Endothelial cell of umbilical vein (primary cell): Measurements from ENCODE around the gene BCL2L14. TPM values are rescaled to one million over a fixed set of nuclear protein-coding genes. Genes with fewer than 3 reads are reported as not detected.

ENCODE experiments used
- BruUV-seq: library from RNA; stranded (reverse); fragments of 400-500 nt; replicated peaks from 2 replicates; lab custom pipeline; 2021; lab: Mats Ljungman, UMichigan
- CTCF ChIA-PET: fragments of 300-600, 350-600 bp; sonication (Branson Sonifier 250); formaldehyde crosslinking; loops from one replicate; lab custom pipeline; 2021; ENCODE audit warnings: antibody characterized with exemption, inconsistent platforms; lab: Charles Lee
- POLR2A ChIA-PET: fragments of 300-600, 350-600 bp; sonication (Branson Sonifier 250); formaldehyde crosslinking; loops from one replicate; lab custom pipeline; 2021; ENCODE audit warnings: antibody characterized with exemption, inconsistent platforms; lab: Charles Lee
- DNase-seq: peaks from one replicate; pipeline ENCODE4 v3.0.0-alpha.2; 2011; ENCODE audit warnings: low read depth, low spot score
- FAIRE-seq: peaks from 2 replicates; lab custom pipeline; 2011; peaks lifted over from hg19 to GRCh38; lab: Jason Lieb, UNC
- H2AFZ ChIP-seq: 2 replicates; pipeline ENCODE4 v1.6.0; 2012; ENCODE audit warnings: low read depth, low read length, control low read depth, inconsistent platforms
- H3K27ac ChIP-seq: 2 replicates; pipeline ENCODE4 v1.5.1; 2011; ENCODE audit warnings: low read depth, mild to moderate bottlenecking, control low read depth, low read length, moderate library complexity; ENCODE audit not compliant: insufficient read depth
- H3K27me3 ChIP-seq, 2 experiments: 2 replicates each; pipeline versions ENCODE4 v1.6.0 to v1.6.1; 2011; ENCODE audit warnings: low read length in 2 of 2, mixed read lengths in 1 of 2; ENCODE audit not compliant: control insufficient read depth in 2 of 2, insufficient read depth in 2 of 2
- H3K36me3 ChIP-seq, 2 experiments: 2 replicates in 1 of 2; 3 replicates in 1 of 2; pipeline ENCODE4 v1.5.1; 2011; ENCODE audit warnings: low read length in 2 of 2, mild to moderate bottlenecking in 1 of 2, moderate library complexity in 1 of 2; ENCODE audit not compliant: control insufficient read depth in 2 of 2, insufficient read depth in 2 of 2; ENCODE audit errors: extremely low read depth in 1 of 2
- H3K4me1 ChIP-seq: 3 replicates; pipeline ENCODE4 v1.5.1; 2011; ENCODE audit warnings: mild to moderate bottlenecking, low read length; ENCODE audit not compliant: control insufficient read depth, insufficient read depth; ENCODE audit errors: extremely low read depth
- H3K4me2 ChIP-seq: 2 replicates; pipeline ENCODE4 v1.6.1; 2011; ENCODE audit warnings: low read length, control low read depth, mixed read lengths; ENCODE audit not compliant: insufficient read depth
- H3K4me3 ChIP-seq, 3 experiments: fragments of 200-600 bp in 1 of 3; sonication (generic), shearing (Covaris generic) in 1 of 3; replicated peaks in 1 of 3; 2 replicates each; pipeline ENCODE4 v1.5.1; 2011 to 2016; ENCODE audit warnings: control low read depth in 3 of 3, low read length in 3 of 3, mild to moderate bottlenecking in 2 of 3, inconsistent platforms in 1 of 3, low read depth in 1 of 3, moderate library complexity in 1 of 3; ENCODE audit not compliant: insufficient read depth in 1 of 3
- H3K79me2 ChIP-seq: 2 replicates; pipeline ENCODE4 v1.6.0; 2012; ENCODE audit warnings: low read length, inconsistent platforms; ENCODE audit not compliant: control insufficient read depth, insufficient read depth
- H3K9ac ChIP-seq: replicated peaks from 2 replicates; pipeline ENCODE3; 2011; ENCODE audit warnings: low read length, control low read depth; ENCODE audit not compliant: insufficient read depth; ENCODE audit errors: extremely low read depth
- H3K9me1 ChIP-seq: replicated peaks from 3 replicates; pipeline ENCODE4 v1.6.0; 2011; ENCODE audit warnings: mild to moderate bottlenecking, low read length; ENCODE audit not compliant: control insufficient read depth, insufficient read depth; ENCODE audit errors: extremely low read depth
- H3K9me3 ChIP-seq: replicated peaks from 2 replicates; pipeline ENCODE4 v1.5.1; 2012; ENCODE audit warnings: low read length, inconsistent platforms; ENCODE audit not compliant: control insufficient read depth, insufficient read depth
- H4K20me1 ChIP-seq: replicated peaks from 2 replicates; pipeline ENCODE3; 2011; ENCODE audit warnings: mild to moderate bottlenecking, low read length; ENCODE audit not compliant: control insufficient read depth, insufficient read depth; ENCODE audit errors: extremely low read depth
- CTCF ChIP-seq, 2 donors: IDR thresholded peaks; 1 replicate in 1 of 2; 2 replicates in 1 of 2; pipeline ENCODE4 v1.5.1; 2011; ENCODE audit warnings: low read length in 2 of 2, mild to moderate bottlenecking in 2 of 2, moderate library complexity in 2 of 2, control low read depth in 1 of 2, inconsistent platforms in 1 of 2, low read depth in 1 of 2; ENCODE audit not compliant: insufficient read depth in 1 of 2; ENCODE audit errors: extremely low read depth in 1 of 2
- EZH2 ChIP-seq: IDR thresholded peaks from 2 replicates; pipeline ENCODE4 v1.6.1; 2012; ENCODE audit warnings: borderline replicate concordance, low read depth, mild to moderate bottlenecking, moderate library complexity, low read length, inconsistent platforms; ENCODE audit not compliant: severe bottlenecking
- FOS ChIP-seq: IDR thresholded peaks from 2 replicates; pipeline ENCODE4 v1.6.1; 2011; ENCODE audit warnings: mild to moderate bottlenecking, low read length, moderate library complexity, borderline replicate concordance; ENCODE audit not compliant: insufficient read depth
- GATA2 ChIP-seq: IDR thresholded peaks from 2 replicates; pipeline ENCODE4 v1.7.0; 2011; ENCODE audit warnings: low read depth, mild to moderate bottlenecking, moderate library complexity, mixed read lengths, low read length; ENCODE audit not compliant: insufficient read length, insufficient read depth
- MAX ChIP-seq: IDR thresholded peaks from 2 replicates; pipeline ENCODE4 v1.6.1; 2011; ENCODE audit not compliant: insufficient read depth, insufficient read length
- MYC ChIP-seq: IDR thresholded peaks from one replicate; pipeline ENCODE4 v1.6.1; 2011; ENCODE audit warnings: mild to moderate bottlenecking, low read depth, low read length
- POLR2AphosphoS5 ChIP-seq: IDR thresholded peaks from 2 replicates; pipeline ENCODE4 v1.6.1; 2012; ENCODE audit warnings: low read depth, mild to moderate bottlenecking, control low read depth, low read length, moderate library complexity; ENCODE audit not compliant: insufficient read depth
- dilution Hi-C: fragments of 300-500 bp; cut with MboI; formaldehyde crosslinking; loops from one replicate; pipeline ENCODE4 v1.15.0; 2019; ENCODE audit warnings: low sequenced_read_pairs; ENCODE audit not compliant: extremely low pct_ligation_motif_present
- intact Hi-C: fragments of 100-400 bp; cut with micrococcal nuclease; formaldehyde crosslinking; loops from one replicate; pipeline ENCODE4 v1.10.0; 2022
- polyA plus RNA-seq, 4 experiments: library from polyadenylated mRNA; depleted of rRNA in 3 of 4; stranded (reverse) in 3 of 4; unstranded in 1 of 4; fragments of >200 nt; gene quantifications; 2 replicates each; pipeline versions ENCODE4 v1.2.1 to v1.2.3, GENCODE V29; 2011 to 2012; ENCODE audit warnings: missing spikeins in 1 of 4
- total RNA-seq: library from RNA; stranded (reverse); gene quantifications from 2 replicates; pipeline ENCODE4 v1.2.3, GENCODE V29; 2021

The BCL2L14 gene
- total and polyA plus RNA-seq, 2 donors (not counting 3 experiments of a cell fraction or from before 2014, with no cell fraction given), result not detected

GRCh38 chr12:12088761-12089160 is 18.0 kb downstream of the BCL2L14 start:
- H3K4me3 ChIP-seq, result no peak overlapping the region
- H4K20me1 ChIP-seq, result no peaks in the 10 kb centered on the region
- no peak overlapping the region for H2AFZ ChIP-seq
- no peaks in the 10 kb centered on the region for H3K79me2 ChIP-seq
- FAIRE-seq, result no peak
- no TSS peak for BruUV-seq
- peaks cover 3% of the 10 kb centered on the region for H3K4me1 ChIP-seq
- H3K36me3 ChIP-seq, result no peaks in the 10 kb centered on the region
- no peak overlapping the region for H3K4me2 ChIP-seq
- dilution Hi-C loops, result loop anchor here (25.0 kb wide), 1 partner anchor 249 kb away; no protein-coding TSS in a partner anchor
- TF ChIP-seq MYC (no peak), MAX (no peak), CTCF (IDR thresholded peaks at IDR 0.05; ENCODE audit: extremely low read depth in 1 of 2, insufficient read depth in 1 of 2, low read depth in 1 of 2, low read length in 2 of 2) (no peak), GATA2 (no peak), FOS (no peak), POLR2AphosphoS5 (no peak), EZH2 (no peak)
- ChIA-PET POLR2A (no interaction called here), CTCF (no interaction called here)
- no peaks in the 10 kb centered on the region for H3K27me3 ChIP-seq
- no peaks in the 10 kb centered on the region for H3K9me1 ChIP-seq
- no peaks in the 10 kb centered on the region for H3K9me3 ChIP-seq
- DNase-seq, result no peak
- intact Hi-C loops, result no loop called here
- H3K27ac ChIP-seq, result no peak overlapping the region
- no peak overlapping the region for H3K9ac ChIP-seq
